ENCODE measurements around the gene EYS.

- no peak for TF ChIP-seq POLR2A (IDR thresholded peaks at IDR 0.05)
- TF ChIP-seq, protein P1, sequence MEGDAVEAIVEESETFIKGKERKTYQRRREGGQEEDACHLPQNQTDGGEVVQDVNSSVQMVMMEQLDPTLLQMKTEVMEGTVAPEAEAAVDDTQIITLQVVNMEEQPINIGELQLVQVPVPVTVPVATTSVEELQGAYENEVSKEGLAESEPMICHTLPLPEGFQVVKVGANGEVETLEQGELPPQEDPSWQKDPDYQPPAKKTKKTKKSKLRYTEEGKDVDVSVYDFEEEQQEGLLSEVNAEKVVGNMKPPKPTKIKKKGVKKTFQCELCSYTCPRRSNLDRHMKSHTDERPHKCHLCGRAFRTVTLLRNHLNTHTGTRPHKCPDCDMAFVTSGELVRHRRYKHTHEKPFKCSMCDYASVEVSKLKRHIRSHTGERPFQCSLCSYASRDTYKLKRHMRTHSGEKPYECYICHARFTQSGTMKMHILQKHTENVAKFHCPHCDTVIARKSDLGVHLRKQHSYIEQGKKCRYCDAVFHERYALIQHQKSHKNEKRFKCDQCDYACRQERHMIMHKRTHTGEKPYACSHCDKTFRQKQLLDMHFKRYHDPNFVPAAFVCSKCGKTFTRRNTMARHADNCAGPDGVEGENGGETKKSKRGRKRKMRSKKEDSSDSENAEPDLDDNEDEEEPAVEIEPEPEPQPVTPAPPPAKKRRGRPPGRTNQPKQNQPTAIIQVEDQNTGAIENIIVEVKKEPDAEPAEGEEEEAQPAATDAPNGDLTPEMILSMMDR (IDR thresholded peaks at IDR 0.05): no peak
Measured at GRCh38 chr6:63675138-63675537, 2031.9 kb downstream of the EYS start.
